Body of pancreas (tissue), 4 donors: Measurements from ENCODE around the gene PDE4D. TPM values are rescaled to one million over a fixed set of nuclear protein-coding genes. Genes with fewer than 3 reads are reported as not detected.

Experiments
- ATAC-seq: fragments of 150-250 bp; one replicate; pipeline ENCODE4 v1.9.1; 2016
- DNase-seq, 4 donors: peaks; one replicate each; pipeline ENCODE4 v3.0.0-alpha.2; 2019
- H3K27ac ChIP-seq, 4 donors: fragments of 200-600 bp; sonication (generic); 1 replicate in 3 of 4; 2 replicates in 1 of 4; pipeline versions ENCODE4 v1.5.1 to v1.6.1; 2016 to 2019; ENCODE audit warnings: mild to moderate bottlenecking in 1 of 4, mixed read lengths in 1 of 4, moderate library complexity in 1 of 4
- H3K27me3 ChIP-seq, 2 donors: fragments of 200-600 bp; sonication (generic); one replicate each; pipeline ENCODE4 v1.6.0; 2016; ENCODE audit warnings: mild to moderate bottlenecking in 1 of 2
- H3K36me3 ChIP-seq, 2 donors: fragments of 200-600 bp; sonication (generic); replicated peaks in 1 of 2; 2 replicates each; pipeline ENCODE4 v1.5.1; 2016; ENCODE audit warnings: low read depth in 2 of 2; ENCODE audit not compliant: insufficient read depth in 1 of 2
- H3K4me1 ChIP-seq: fragments of 200-600 bp; sonication (generic); one replicate; pipeline ENCODE4 v1.6.0; 2016
- H3K4me3 ChIP-seq, 2 donors: fragments of 200-600 bp; sonication (generic); 1 replicate in 1 of 2; 2 replicates in 1 of 2; pipeline ENCODE4 v1.5.1; 2016 to 2019
- H3K9me3 ChIP-seq, 3 donors: fragments of 200-600 bp; sonication (generic); 1 replicate in 2 of 3; 2 replicates in 1 of 3; pipeline ENCODE4 v1.5.1; 2016
- CTCF ChIP-seq, 7 experiments: fragments of 450-650 bp in 4 of 7; fragments of 200-600 bp in 3 of 7; sonication (generic) in 3 of 7; IDR thresholded peaks; one replicate each; pipeline ENCODE4 v1.5.1; 2016 to 2019; ENCODE audit warnings: antibody characterized with exemption in 7 of 7
- POLR2A ChIP-seq, 3 donors: fragments of 450-650 bp; IDR thresholded peaks; one replicate each; pipeline ENCODE4 v1.6.1; 2016; ENCODE audit warnings: antibody characterized with exemption in 3 of 3, mild to moderate bottlenecking in 2 of 3
- WGBS, 2 donors: methylation state at CpG; one replicate each; pipeline ENCODE4 v1.1.5; 2017; 5-methylcytosine and 5-hydroxymethylcytosine counted together
- intact Hi-C: fragments of 100-400 bp; cut with DNase I; formaldehyde crosslinking; loops from one replicate; pipeline ENCODE4 v1.15.1; 2023
- total RNA-seq, 2 donors: library from RNA; depleted of rRNA; stranded (reverse); fragments of >200 nt; gene quantifications; one replicate each; pipeline ENCODE4 v1.1.0, GENCODE V29; 2016

Gene PDE4D
- total RNA-seq, 2 donors from 2014 or later: 8.6 to 9.2 TPM

- ATAC-seq (no peak), DNase-seq (no peak)
- H3K4me1 ChIP-seq: peaks cover 9% of the 10 kb centered on the region
- H3K4me3 ChIP-seq: no peak overlapping the region
- WGBS, 2 donors: 53 to 59% methylated on average over 3 of the region's 3 CpGs
- TF ChIP-seq POLR2A (IDR thresholded peaks at IDR 0.05) (no peak), CTCF (IDR thresholded peaks at IDR 0.05) (no peak)
- no peak overlapping the region for H3K27ac ChIP-seq
- H3K9me3 ChIP-seq: no peaks in the 10 kb centered on the region
- no peaks in the 10 kb centered on the region for H3K27me3 ChIP-seq
- intact Hi-C loops: no loop called here
- H3K36me3 ChIP-seq: no peaks in the 10 kb centered on the region
Observed at GRCh38 chr5:59272809-59273427, 620.6 kb downstream of the PDE4D start.

- TF ChIP-seq POLR2A (IDR thresholded peaks at IDR 0.05): no peak
- no peak for TF ChIP-seq CTCF (IDR thresholded peaks at IDR 0.05)
- Histone ChIP-seq H3K36me3 (no peaks in the 10 kb centered on the region), H3K27ac (no peak overlapping the region), H3K4me3 (no peak overlapping the region), H3K9me3 (no peaks in the 10 kb centered on the region), H3K27me3 (no peaks in the 10 kb centered on the region), H3K4me1 (peaks cover 11% of the 10 kb centered on the region)
- DNase-seq (no peak), ATAC-seq (no peak)
- intact Hi-C loops: no loop called here
- WGBS, 2 donors: 88 to 95% methylated on average over 4 of the region's 4 CpGs
Observed at GRCh38 chr5:59268756-59269415, 624.6 kb downstream of the PDE4D start.

GRCh38 chr5:59267033-59267432, 626.5 kb downstream of the PDE4D start:
- H3K27ac ChIP-seq: no peak overlapping the region
- WGBS, 2 donors: 53 to 94% methylated on average over 1 of the region's 1 CpG
- no peak for ATAC-seq

GRCh38 chr5:59266410-59266809, 627.1 kb downstream of the PDE4D start:
- H3K36me3 ChIP-seq: no peaks in the 10 kb centered on the region
- no peak overlapping the region for H3K4me3 ChIP-seq
- intact Hi-C loops: no loop called here
- H3K9me3 ChIP-seq: no peaks in the 10 kb centered on the region
- H3K4me1 ChIP-seq: peaks cover 12% of the 10 kb centered on the region
- ATAC-seq (peak; percentile 82), DNase-seq (peak in 2 of 4 donors; percentile 16 to 28)
- no peaks in the 10 kb centered on the region for H3K27me3 ChIP-seq
- TF ChIP-seq POLR2A (IDR thresholded peaks at IDR 0.05) (no peak), CTCF (IDR thresholded peaks at IDR 0.05) (peak in 2 of 7 experiments; percentile 24 to 25)
- H3K27ac ChIP-seq: peak overlapping the region in 1 of 4 donors; percentile 25
- WGBS, 2 donors: 10 to 21% methylated on average over 3 of the region's 3 CpGs

More at GRCh38 chr5:59267033-59267432, 626.5 kb downstream of the PDE4D start:
- intact Hi-C loops: no loop called here
- H3K27me3 ChIP-seq: no peaks in the 10 kb centered on the region
- no peak overlapping the region for H3K4me3 ChIP-seq
- peaks cover 12% of the 10 kb centered on the region for H3K4me1 ChIP-seq
- DNase-seq: no peak
- no peaks in the 10 kb centered on the region for H3K36me3 ChIP-seq
- TF ChIP-seq CTCF (IDR thresholded peaks at IDR 0.05): no peak
- no peak for TF ChIP-seq POLR2A (IDR thresholded peaks at IDR 0.05)
- H3K9me3 ChIP-seq: no peaks in the 10 kb centered on the region
